SH-SY5Y (cell line): ENCODE measurements around the gene SIPA1L3.

Experiments
- GATA2 ChIP-seq: IDR thresholded peaks from 2 replicates; pipeline ENCODE4 v1.6.1; 2011; ENCODE audit warnings: mild to moderate bottlenecking, low read depth, low read length
- GATA3 ChIP-seq: IDR thresholded peaks from 2 replicates; pipeline ENCODE4 v1.6.1; 2011; ENCODE audit warnings: low read depth, mild to moderate bottlenecking, low read length, moderate library complexity

SIPA1L3 gene

DNA sequence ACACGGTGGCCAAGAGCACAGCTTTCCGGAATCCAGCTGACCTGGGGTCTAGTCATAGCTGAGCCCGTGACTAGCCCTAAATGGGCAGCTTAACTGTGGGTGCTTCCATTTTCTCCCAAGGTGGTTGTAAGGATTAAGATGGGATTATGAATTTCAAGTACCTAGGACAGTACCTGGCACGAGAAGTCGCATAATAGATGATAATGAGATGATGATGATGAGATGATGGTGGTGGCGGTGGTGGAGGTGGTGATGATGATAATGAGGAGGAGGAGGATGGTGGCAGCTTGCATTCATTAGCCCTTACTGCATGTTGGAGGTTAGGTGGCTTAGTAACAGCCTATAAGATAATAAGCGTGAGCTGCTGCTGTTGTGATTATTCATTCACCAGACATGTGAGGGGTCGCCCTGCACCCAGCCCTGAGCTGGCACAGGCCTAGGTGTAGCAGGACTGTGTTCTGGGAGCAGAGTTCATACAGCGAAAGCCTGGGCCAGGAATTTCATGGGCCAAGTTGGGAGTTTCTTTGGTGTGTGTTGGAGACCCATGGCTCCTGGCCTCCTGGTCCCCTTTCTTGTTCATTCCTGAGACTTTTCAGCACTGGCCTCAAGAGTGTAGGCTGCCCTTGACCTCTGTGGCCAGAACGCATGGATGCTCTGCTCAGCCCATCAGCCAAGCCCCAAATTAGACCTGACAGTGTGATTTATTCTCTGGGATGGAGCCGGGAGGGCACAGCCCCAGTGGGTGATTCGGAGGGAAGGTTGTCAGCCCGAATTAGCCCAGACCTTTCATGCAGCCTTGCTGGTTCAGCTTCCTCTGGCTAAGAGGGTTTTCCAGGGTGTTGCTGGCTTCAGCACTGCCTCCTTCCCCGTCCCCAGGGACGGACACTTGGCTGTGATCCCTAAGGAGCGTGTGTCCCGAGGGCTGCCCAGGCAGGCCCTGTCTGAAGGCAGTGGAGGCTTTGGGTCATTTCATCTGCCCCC lies 128.8 kb downstream of the SIPA1L3 start:
- TF ChIP-seq GATA2 = no peak
- no peak for TF ChIP-seq GATA3

- no peak for TF ChIP-seq GATA2
- no peak for TF ChIP-seq GATA3
These were observed 130.0 kb downstream of the SIPA1L3 start for GRCh38 chr19:38036707-38037611.

DNA sequence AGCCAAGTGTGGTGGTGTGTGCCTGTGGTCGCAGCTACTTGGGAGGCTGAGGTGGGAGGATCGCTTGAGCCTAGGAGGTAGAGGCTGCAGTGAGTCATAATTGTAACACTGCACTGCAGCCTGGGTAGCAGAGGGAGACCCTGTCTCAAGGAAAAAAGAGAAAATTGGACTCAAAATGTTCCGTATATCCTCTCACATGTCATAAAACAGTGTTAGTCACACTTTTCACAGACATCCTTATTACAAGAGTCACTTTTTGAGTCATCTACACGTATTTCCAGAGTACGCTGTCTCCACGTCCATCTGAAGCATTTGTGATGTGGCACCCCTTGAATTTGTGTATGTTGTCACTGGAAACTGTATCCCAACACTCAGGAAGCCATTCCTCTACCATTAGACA lies 133.0 kb downstream of the SIPA1L3 start:
- no peak for TF ChIP-seq GATA2
- no peak for TF ChIP-seq GATA3

GRCh38 chr19:38042132-38042531 lies 135.1 kb downstream of the SIPA1L3 start:
- TF ChIP-seq GATA2 (no peak), GATA3 (no peak)

GRCh38 chr19:38043649-38044144 lies 136.7 kb downstream of the SIPA1L3 start:
- no peak for TF ChIP-seq GATA3
- TF ChIP-seq GATA2 = no peak

GRCh38 chr19:38044267-38045111 lies 137.5 kb downstream of the SIPA1L3 start:
- TF ChIP-seq GATA2 = no peak
- TF ChIP-seq GATA3 = no peak

DNA sequence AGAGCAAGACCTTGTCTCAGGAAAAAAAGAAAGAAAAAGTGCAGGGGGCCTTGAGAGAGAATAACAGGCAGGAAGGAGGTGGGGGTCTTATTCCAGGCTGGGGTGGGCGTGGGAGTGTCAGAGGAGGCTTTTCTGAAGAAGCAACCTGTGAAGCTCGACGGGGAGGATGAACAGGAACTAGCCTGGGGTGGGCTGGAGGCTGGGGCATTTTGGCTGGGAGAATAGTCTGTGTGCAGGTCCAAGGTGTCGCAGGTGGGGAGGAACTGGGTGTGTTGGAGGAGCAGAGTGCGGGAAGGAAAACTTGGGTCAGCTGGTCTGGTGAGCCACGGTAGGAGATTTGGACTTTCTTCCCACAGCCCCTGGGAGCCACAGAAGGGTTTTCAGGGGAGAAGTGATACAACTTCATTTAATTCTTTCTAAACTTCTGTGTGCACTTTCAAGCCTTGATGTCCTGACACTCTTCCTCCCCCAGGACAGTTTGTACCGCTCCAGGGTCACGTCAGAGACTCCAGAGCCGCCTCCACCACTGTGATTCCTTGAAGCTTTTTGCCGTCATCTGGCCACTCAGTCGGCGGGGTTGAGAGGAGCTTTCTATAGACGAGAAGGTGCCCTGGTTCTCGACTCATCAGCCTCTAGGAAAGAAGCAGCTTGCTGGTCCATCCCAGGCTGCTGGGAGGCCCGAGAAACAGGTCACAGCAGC lies 138.7 kb downstream of the SIPA1L3 start:
- no peak for TF ChIP-seq GATA2
- no peak for TF ChIP-seq GATA3

DNA sequence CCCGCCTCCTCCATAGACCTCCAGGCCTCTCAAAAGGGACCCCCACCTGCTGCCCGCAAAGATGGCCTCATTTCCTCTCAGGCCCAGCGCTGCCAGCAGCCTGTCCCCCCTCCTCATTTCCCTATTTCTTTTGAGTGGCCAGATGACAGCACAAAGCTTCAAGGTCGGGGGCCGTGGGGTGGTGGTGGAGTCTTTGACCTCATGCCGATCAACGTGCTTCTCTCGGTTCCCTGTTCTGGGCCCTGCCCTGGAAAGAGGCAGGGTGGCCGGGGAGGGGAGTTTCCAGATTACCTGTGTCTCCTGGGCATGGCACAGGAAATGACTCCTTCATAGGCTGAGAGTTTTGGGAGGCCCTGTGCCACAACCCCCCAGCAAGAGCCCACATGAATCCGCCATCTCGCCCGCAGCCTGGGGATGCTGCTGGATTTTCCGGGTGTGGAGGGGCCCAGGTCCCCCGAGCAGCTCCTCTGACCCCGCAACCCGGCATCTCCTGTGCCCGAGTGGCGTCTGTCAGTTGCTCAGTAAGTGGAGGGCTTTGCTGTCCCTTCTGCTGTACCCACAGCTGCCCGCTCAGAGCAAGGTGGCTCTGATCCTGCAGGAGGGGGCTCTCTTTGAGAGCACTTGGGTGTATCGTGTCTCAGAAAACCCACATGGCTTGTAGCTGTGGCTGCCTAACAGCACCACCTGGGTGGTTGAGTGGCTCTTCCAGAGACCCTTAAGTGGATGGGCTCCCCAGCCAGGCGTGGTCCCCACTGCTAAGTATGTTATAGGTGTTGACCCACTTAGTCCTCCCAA lies 139.4 kb downstream of the SIPA1L3 start:
- TF ChIP-seq GATA3 = no peak
- TF ChIP-seq GATA2 = no peak

DNA sequence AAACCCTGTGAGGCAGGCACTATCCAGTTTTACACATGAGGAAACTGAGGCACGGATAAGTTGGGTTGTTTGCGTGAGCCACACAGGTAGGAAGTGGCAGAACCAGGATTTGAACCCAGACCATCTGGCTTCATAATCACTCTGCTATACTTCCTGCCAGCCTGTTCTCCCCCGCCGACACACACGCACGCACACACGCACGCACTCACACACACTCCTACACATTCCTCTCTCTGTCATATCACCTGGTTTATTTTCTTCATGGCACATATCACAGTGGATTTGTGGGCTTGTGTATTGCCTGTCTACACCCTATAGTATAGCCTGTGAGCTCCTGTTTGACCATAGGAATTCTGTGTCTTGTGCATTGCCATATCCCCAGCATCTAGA lies 140.0 kb downstream of the SIPA1L3 start:
- no peak for TF ChIP-seq GATA3
- no peak for TF ChIP-seq GATA2

DNA sequence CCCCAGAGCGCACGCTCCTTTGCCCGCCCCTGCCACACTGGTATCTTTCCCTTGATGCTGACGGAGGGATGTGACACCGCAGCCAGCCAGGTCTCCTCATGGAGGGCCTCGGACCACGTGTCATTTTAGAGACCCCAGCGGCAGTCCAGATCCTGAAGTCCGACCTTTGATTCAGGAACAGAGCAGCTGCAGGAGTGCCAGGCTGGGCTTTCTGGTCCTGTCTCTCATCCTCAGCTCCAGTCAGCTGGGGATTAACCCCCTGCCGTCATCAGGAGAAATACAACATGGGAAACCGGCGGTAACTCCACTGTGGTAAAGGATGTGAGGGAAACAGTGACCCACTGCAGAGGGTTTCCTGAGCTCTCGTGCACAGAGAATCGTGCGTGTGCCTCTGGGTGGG lies 140.6 kb downstream of the SIPA1L3 start:
- TF ChIP-seq GATA2 = no peak
- TF ChIP-seq GATA3 = no peak

DNA sequence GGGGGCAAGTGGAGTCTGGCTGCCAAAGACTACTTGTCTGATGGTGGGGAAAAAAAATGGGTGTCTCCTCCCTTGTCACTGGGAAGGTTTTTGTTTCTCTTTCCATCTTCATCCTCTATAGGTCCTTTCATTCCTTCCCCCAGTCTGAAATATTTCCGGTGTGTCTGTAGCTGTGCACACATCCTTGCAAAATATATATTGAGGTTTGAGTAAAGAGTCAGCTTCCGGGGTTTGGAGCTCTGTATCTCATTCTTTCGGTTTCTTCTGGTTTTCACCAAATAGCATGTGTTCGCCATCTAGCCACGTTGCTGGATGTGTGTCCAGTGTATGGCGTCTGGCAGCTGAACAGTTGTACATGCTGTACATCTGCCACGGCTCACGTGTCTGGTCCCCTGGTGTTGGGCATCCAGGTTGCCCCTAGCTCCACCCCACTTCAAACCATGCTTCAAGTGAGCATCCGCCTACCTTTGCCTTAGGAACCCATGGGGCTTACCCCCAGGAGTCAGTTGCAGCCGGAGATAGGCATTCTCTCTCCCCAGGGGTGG lies 142.2 kb downstream of the SIPA1L3 start:
- TF ChIP-seq GATA2 (no peak), GATA3 (no peak)

GRCh38 chr19:38055010-38055409 lies 148.0 kb downstream of the SIPA1L3 start:
- no peak for TF ChIP-seq GATA2
- no peak for TF ChIP-seq GATA3
